ENCODE results near the gene MAN1A1. TPM values are rescaled to one million over a fixed set of nuclear protein-coding genes. Genes with fewer than 3 reads are reported as not detected.
"Not testable (repeated sequence)": the region's sequence is repeated elsewhere in the genome, so short reads cannot be mapped to it uniquely, and the experiment has no call there.

Gene MAN1A1
- total RNA-seq, 2 donors from 2014 or later, result 24.8 to 35.8 TPM

GRCh38 chr6:119299694-119300093 is 49.9 kb downstream of the MAN1A1 start:
- H3K4me1 ChIP-seq, result peaks cover 0 to 11% of the 10 kb centered on the region in 2 donors
- TF ChIP-seq CTCF (IDR thresholded peaks at IDR 0.05), result no peak
- H3K27ac ChIP-seq, result no peak overlapping the region
- DNase-seq (ENCODE audit: low spot score), result no peak
- no peaks in the 10 kb centered on the region for H3K36me3 ChIP-seq
- H3K27me3 ChIP-seq, result no peaks in the 10 kb centered on the region
- no peaks in the 10 kb centered on the region for H3K9me3 ChIP-seq
- H3K4me3 ChIP-seq, result no peak overlapping the region

- Histone ChIP-seq H3K27ac (no peak overlapping the region), H3K4me3 (no peak overlapping the region), H3K27me3 (no peaks in the 10 kb centered on the region), H3K9me3 (no peaks in the 10 kb centered on the region), H3K4me1 (peaks cover 0 to 11% of the 10 kb centered on the region in 2 donors), H3K36me3 (no peaks in the 10 kb centered on the region)
- DNase-seq (ENCODE audit: low spot score), result no peak
- no peak for TF ChIP-seq CTCF (IDR thresholded peaks at IDR 0.05)
Observed at GRCh38 chr6:119297049-119297448, 52.5 kb downstream of the MAN1A1 start.

GRCh38 chr6:119296036-119297035 is 53.2 kb downstream of the MAN1A1 start:
- H3K4me3 ChIP-seq, result no peak overlapping the region
- no peak for DNase-seq (ENCODE audit: low spot score)
- H3K36me3 ChIP-seq, result no peaks in the 10 kb centered on the region
- H3K9me3 ChIP-seq, result no peaks in the 10 kb centered on the region
- no peaks in the 10 kb centered on the region for H3K27me3 ChIP-seq
- H3K27ac ChIP-seq, result no peak overlapping the region
- no peak for TF ChIP-seq CTCF (IDR thresholded peaks at IDR 0.05)
- peaks cover 0 to 11% of the 10 kb centered on the region in 2 donors for H3K4me1 ChIP-seq

- no peak overlapping the region for H3K27ac ChIP-seq
- no peaks in the 10 kb centered on the region for H3K27me3 ChIP-seq
- DNase-seq (ENCODE audit: low spot score), result no peak
- no peaks in the 10 kb centered on the region for H3K9me3 ChIP-seq
- no peak for TF ChIP-seq CTCF (IDR thresholded peaks at IDR 0.05)
- peaks cover 0 to 11% of the 10 kb centered on the region in 2 donors for H3K4me1 ChIP-seq
- H3K4me3 ChIP-seq, result no peak overlapping the region
- no peaks in the 10 kb centered on the region for H3K36me3 ChIP-seq
Observed at GRCh38 chr6:119294984-119295383, 54.6 kb downstream of the MAN1A1 start.

GRCh38 chr6:119291060-119291459 is 58.5 kb downstream of the MAN1A1 start:
- not testable (repeated sequence) for H3K27ac ChIP-seq, H3K27me3 ChIP-seq

GRCh38 chr6:119290306-119290705 is 59.3 kb downstream of the MAN1A1 start:
- no peak overlapping the region for H3K4me3 ChIP-seq

More at GRCh38 chr6:119291060-119291459, 58.5 kb downstream of the MAN1A1 start:
- not testable (repeated sequence) for H3K9me3 ChIP-seq; H3K4me1 ChIP-seq; DNase-seq (ENCODE audit: low spot score); H3K4me3 ChIP-seq; H3K36me3 ChIP-seq

More at GRCh38 chr6:119290306-119290705, 59.3 kb downstream of the MAN1A1 start:
- no peak overlapping the region for H3K27ac ChIP-seq
- no peak for DNase-seq (ENCODE audit: low spot score)
- no peak for TF ChIP-seq CTCF (IDR thresholded peaks at IDR 0.05)
- H3K9me3 ChIP-seq, result no peaks in the 10 kb centered on the region
- no peaks in the 10 kb centered on the region for H3K4me1 ChIP-seq
- H3K36me3 ChIP-seq, result no peaks in the 10 kb centered on the region
- no peaks in the 10 kb centered on the region for H3K27me3 ChIP-seq

All from right atrium auricular region (tissue), 2 donors.